Chondrocyte (in vitro differentiated cells): Measurements from ENCODE around the gene CEP83. TPM values are rescaled to one million over a fixed set of nuclear protein-coding genes. Genes with fewer than 3 reads are reported as not detected.
"Not testable (repeated sequence)": the region's sequence is repeated elsewhere in the genome, so short reads cannot be mapped to it uniquely, and the experiment has no call there.

Source experiments
- DNase-seq: peaks from one replicate; pipeline ENCODE4 v3.0.0; 2021; ENCODE audit warnings: mixed read lengths, low spot score
- H3K27ac Mint-ChIP-seq: one replicate; pipeline ENCODE4 v1.8.0; 2021; ENCODE audit warnings: mild to moderate bottlenecking, moderate library complexity, mixed read lengths; ENCODE audit not compliant: unreplicated experiment
- H3K27me3 Mint-ChIP-seq: 2 replicates; pipeline ENCODE4 v1.8.0; 2021; ENCODE audit warnings: low read depth, mixed read lengths
- H3K36me3 Mint-ChIP-seq: 2 replicates; pipeline ENCODE4 v1.8.0; 2021; ENCODE audit warnings: low read depth, mixed read lengths
- H3K4me1 Mint-ChIP-seq: 2 replicates; pipeline ENCODE4 v1.8.0; 2021; ENCODE audit warnings: low read depth, mild to moderate bottlenecking, mixed read lengths
- H3K4me3 Mint-ChIP-seq: one replicate; pipeline ENCODE4 v1.8.0; 2021; ENCODE audit warnings: mild to moderate bottlenecking, moderate library complexity, mixed read lengths; ENCODE audit not compliant: unreplicated experiment
- H3K9me3 Mint-ChIP-seq: 2 replicates; pipeline ENCODE4 v1.8.0; 2021; ENCODE audit warnings: low read depth, mixed read lengths
- CTCF ChIP-seq: fragments of 200-600 bp; sonication (generic); IDR thresholded peaks from 2 replicates; pipeline ENCODE4 v1.5.0; 2021; ENCODE audit warnings: antibody characterized with exemption, mild to moderate bottlenecking, moderate library complexity
- total RNA-seq: library from RNA; stranded (reverse); gene quantifications from 3 replicates; pipeline ENCODE4 v1.2.1, GENCODE V29; 2021

CEP83 gene
- total RNA-seq, 1 donor from 2014 or later, result 8.0 TPM

GRCh38 chr12:94390130-94390485, 69.6 kb downstream of the CEP83 start:
- H3K27me3 Mint-ChIP-seq, result no peaks in the 10 kb centered on the region
- no peak for TF ChIP-seq CTCF
- DNase-seq, result no peak
- peaks cover 11% of the 10 kb centered on the region for H3K36me3 Mint-ChIP-seq
- H3K4me3 Mint-ChIP-seq, result no peak overlapping the region
- no peak overlapping the region for H3K27ac Mint-ChIP-seq
- no peaks in the 10 kb centered on the region for H3K4me1 Mint-ChIP-seq
- H3K9me3 Mint-ChIP-seq, result peaks cover 15% of the 10 kb centered on the region

GRCh38 chr12:94389482-94390129, 70.1 kb downstream of the CEP83 start:
- not testable (repeated sequence) for H3K27ac Mint-ChIP-seq, H3K4me1 Mint-ChIP-seq, H3K27me3 Mint-ChIP-seq, H3K4me3 Mint-ChIP-seq, DNase-seq
- H3K36me3 Mint-ChIP-seq, result peaks cover 16% of the 10 kb centered on the region
- H3K9me3 Mint-ChIP-seq, result peaks cover 20% of the 10 kb centered on the region

- TF ChIP-seq CTCF, result no peak
- Mint-ChIP-seq H3K9me3 (peaks cover 20% of the 10 kb centered on the region), H3K36me3 (peaks cover 16% of the 10 kb centered on the region), H3K4me1 (no peaks in the 10 kb centered on the region), H3K27me3 (no peaks in the 10 kb centered on the region), H3K27ac (no peak overlapping the region), H3K4me3 (no peak overlapping the region)
- DNase-seq, result no peak
Measured at GRCh38 chr12:94386422-94386821, 73.2 kb downstream of the CEP83 start.

DNA sequence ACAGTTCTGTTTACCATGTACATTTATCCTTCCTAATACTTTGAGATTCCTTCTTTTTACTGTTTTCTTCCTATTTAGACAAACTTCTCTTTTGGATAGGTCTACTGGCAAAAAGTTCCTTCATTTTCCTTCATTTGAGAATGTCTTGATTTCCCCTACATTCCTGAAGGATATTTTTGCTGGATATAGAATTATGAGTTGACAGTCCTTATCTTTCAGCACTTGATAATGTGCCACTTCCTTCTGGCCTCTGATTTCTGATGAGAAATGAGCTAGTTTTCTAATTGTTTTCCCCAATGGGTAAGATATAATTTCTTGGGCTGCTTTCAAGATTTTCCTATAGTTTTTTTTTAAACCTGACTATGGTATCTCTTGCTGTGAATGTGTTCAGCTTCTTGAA, 75.6 kb downstream of the CEP83 start:
- H3K36me3 Mint-ChIP-seq, result peaks cover 16% of the 10 kb centered on the region
- H3K27me3 Mint-ChIP-seq, result no peaks in the 10 kb centered on the region
- no peak overlapping the region for H3K4me3 Mint-ChIP-seq
- TF ChIP-seq CTCF, result no peak
- H3K27ac Mint-ChIP-seq, result no peak overlapping the region
- peaks cover 16% of the 10 kb centered on the region for H3K9me3 Mint-ChIP-seq
- H3K4me1 Mint-ChIP-seq, result no peaks in the 10 kb centered on the region
- no peak for DNase-seq

- no peaks in the 10 kb centered on the region for H3K27me3 Mint-ChIP-seq
- no peak for DNase-seq
- H3K36me3 Mint-ChIP-seq, result peaks cover 19% of the 10 kb centered on the region
- no peak overlapping the region for H3K4me3 Mint-ChIP-seq
- peaks cover 14% of the 10 kb centered on the region for H3K9me3 Mint-ChIP-seq
- no peaks in the 10 kb centered on the region for H3K4me1 Mint-ChIP-seq
- H3K27ac Mint-ChIP-seq, result no peak overlapping the region
- no peak for TF ChIP-seq CTCF
Measured at GRCh38 chr12:94380507-94380906, 79.2 kb downstream of the CEP83 start.

DNA sequence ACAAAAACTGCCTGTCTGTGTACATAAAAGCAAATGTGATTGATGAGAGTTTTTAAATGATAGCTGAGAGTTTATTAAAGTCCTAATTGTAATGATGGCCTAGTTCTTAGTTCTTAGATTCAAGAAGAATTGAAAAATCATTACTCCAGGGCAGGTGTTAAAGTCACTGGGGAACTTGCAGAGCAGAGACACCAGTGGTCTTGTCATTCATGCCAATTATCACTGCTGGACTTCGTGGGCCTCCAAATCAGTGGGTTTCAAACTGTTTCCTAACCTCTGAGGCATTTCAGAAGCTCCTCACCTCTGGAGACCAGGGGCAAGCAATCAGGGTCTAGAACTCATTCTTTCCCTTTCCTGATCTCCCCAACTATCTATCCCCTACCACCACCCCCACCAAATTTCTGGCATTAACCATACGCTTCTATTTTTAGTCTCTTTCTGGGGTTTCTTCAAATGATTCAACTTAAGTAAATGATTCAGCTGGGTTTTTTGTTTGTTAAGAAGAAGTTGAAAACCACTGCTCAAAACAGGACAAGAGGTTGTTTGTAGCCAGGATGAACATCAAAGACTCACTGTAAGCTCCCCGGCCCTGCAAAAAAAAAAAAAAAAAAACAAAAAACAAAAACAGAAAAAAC, 80.1 kb downstream of the CEP83 start:
- TF ChIP-seq CTCF, result no peak
- DNase-seq, result no peak
- Mint-ChIP-seq H3K27me3 (no peaks in the 10 kb centered on the region), H3K4me3 (no peak overlapping the region), H3K4me1 (no peaks in the 10 kb centered on the region), H3K27ac (no peak overlapping the region), H3K36me3 (peaks cover 13% of the 10 kb centered on the region), H3K9me3 (peaks cover 7% of the 10 kb centered on the region)
